T-cell (primary cell): Measurements from ENCODE around the gene FBXO22. TPM values are rescaled to one million over a fixed set of nuclear protein-coding genes. Genes with fewer than 3 reads are reported as not detected.
A peak's percentile ranks its signal among the peaks of the same experiment; 100 is the strongest.

Experiments used
- ATAC-seq, 4 experiments: fragments of 200-7000 bp in 3 of 4; fragments of 150-1000 bp in 1 of 4; cut with Tn5 transposase; replicated peaks in 1 of 4; 1 replicate in 3 of 4; 2 replicates in 1 of 4; pipeline ENCODE4 v1.10.0; 2021; ENCODE audit warnings: moderate library complexity in 3 of 4, mild to moderate bottlenecking in 2 of 4, moderate number of reproducible peaks in 1 of 4
- CTCF ChIA-PET, 2 donors: fragments of 300-600 bp; sonication (Branson Sonifier 250); formaldehyde crosslinking; loops; one replicate each; lab custom pipeline; 2022; ENCODE audit warnings: antibody characterized with exemption in 2 of 2; lab: Charles Lee
- POLR2A ChIA-PET, 2 donors: fragments of 300-600 bp; sonication (Branson Sonifier 250); formaldehyde crosslinking; loops; one replicate each; lab custom pipeline; 2022; ENCODE audit warnings: antibody characterized with exemption in 2 of 2; lab: Charles Lee
- DNase-seq, 35 experiments: peaks; one replicate each; pipeline versions ENCODE4 v3.0.0 to v3.0.0-alpha.2; 2013 to 2023
- H3K27ac ChIP-seq: one replicate; pipeline ENCODE4 v1.5.1; 2013; ENCODE audit warnings: low read length
- H3K27me3 ChIP-seq, 2 experiments: replicated peaks in 1 of 2; 1 replicate in 1 of 2; 2 replicates in 1 of 2; pipeline versions ENCODE4 v1.6.1 to v1.7.0; 2013; ENCODE audit warnings: low read length in 1 of 2, mixed read lengths in 1 of 2; ENCODE audit not compliant: control insufficient read depth in 2 of 2, insufficient read depth in 2 of 2; ENCODE audit errors: extremely low read depth in 1 of 2
- H3K36me3 ChIP-seq, 2 donors: 1 replicate in 1 of 2; 2 replicates in 1 of 2; pipeline versions ENCODE4 v1.6.1 to v1.7.0; 2013; ENCODE audit warnings: low read length in 1 of 2; ENCODE audit not compliant: control insufficient read depth in 2 of 2, insufficient read depth in 1 of 2; ENCODE audit errors: extremely low read depth in 1 of 2
- H3K4me1 ChIP-seq, 2 experiments: 1 replicate in 1 of 2; 2 replicates in 1 of 2; pipeline versions ENCODE4 v1.6.1 to v1.7.0; 2013; ENCODE audit warnings: low read length in 2 of 2, mixed read lengths in 1 of 2; ENCODE audit not compliant: insufficient read depth in 2 of 2, control insufficient read depth in 1 of 2; ENCODE audit errors: extremely low read depth in 1 of 2
- H3K4me3 ChIP-seq, 2 donors: 1 replicate in 1 of 2; 2 replicates in 1 of 2; pipeline versions ENCODE4 v1.5.1 to v1.7.0; 2013; ENCODE audit warnings: mild to moderate bottlenecking in 2 of 2, low read length in 1 of 2, moderate library complexity in 1 of 2; ENCODE audit not compliant: control insufficient read depth in 1 of 2; ENCODE audit errors: extremely low read depth in 1 of 2
- H3K9me3 ChIP-seq: 2 replicates; pipeline ENCODE4 v1.7.0; 2013
- H3K27ac Mint-ChIP-seq, 2 donors: one replicate each; pipeline ENCODE4 v1.8.0; 2020 to 2021; ENCODE audit warnings: mild to moderate bottlenecking in 2 of 2, mixed read lengths in 2 of 2
- H3K27me3 Mint-ChIP-seq, 2 donors: one replicate each; pipeline ENCODE4 v1.8.0; 2021 to 2022; ENCODE audit warnings: mixed read lengths in 2 of 2
- H3K36me3 Mint-ChIP-seq: one replicate; pipeline ENCODE4 v1.8.0; 2021; ENCODE audit warnings: mixed read lengths
- H3K4me1 Mint-ChIP-seq, 3 donors: one replicate each; pipeline ENCODE4 v1.8.0; 2020 to 2022; ENCODE audit warnings: mixed read lengths in 3 of 3, mild to moderate bottlenecking in 1 of 3
- H3K4me3 Mint-ChIP-seq, 3 donors: one replicate each; pipeline ENCODE4 v1.8.0; 2020 to 2022; ENCODE audit warnings: mild to moderate bottlenecking in 3 of 3, mixed read lengths in 3 of 3, moderate library complexity in 3 of 3
- H3K9me3 Mint-ChIP-seq, 3 donors: one replicate each; pipeline ENCODE4 v1.8.0; 2020 to 2022; ENCODE audit warnings: mixed read lengths in 3 of 3
- WGBS: methylation state at CpG from one replicate; pipeline ENCODE4 v1.1.5; 2013; ENCODE audit warnings: missing lambda C conversion rate; ENCODE audit not compliant: insufficient coverage; 5-methylcytosine and 5-hydroxymethylcytosine counted together
- total RNA-seq, 35 experiments: library from RNA in 6 of 35; stranded (reverse) in 6 of 35; fragments of 120-200 nt in 1 of 35; gene quantifications; one replicate each; pipeline versions ENCODE4 v1.2.1 to v1.2.4 and lab custom pipeline; 2013 to 2026

The FBXO22 gene
- total RNA-seq, 5 donors from 2014 or later (not counting 1 experiment from before 2014, with no cell fraction given) = 9.9 to 26.1 (median 23.7) TPM

DNA sequence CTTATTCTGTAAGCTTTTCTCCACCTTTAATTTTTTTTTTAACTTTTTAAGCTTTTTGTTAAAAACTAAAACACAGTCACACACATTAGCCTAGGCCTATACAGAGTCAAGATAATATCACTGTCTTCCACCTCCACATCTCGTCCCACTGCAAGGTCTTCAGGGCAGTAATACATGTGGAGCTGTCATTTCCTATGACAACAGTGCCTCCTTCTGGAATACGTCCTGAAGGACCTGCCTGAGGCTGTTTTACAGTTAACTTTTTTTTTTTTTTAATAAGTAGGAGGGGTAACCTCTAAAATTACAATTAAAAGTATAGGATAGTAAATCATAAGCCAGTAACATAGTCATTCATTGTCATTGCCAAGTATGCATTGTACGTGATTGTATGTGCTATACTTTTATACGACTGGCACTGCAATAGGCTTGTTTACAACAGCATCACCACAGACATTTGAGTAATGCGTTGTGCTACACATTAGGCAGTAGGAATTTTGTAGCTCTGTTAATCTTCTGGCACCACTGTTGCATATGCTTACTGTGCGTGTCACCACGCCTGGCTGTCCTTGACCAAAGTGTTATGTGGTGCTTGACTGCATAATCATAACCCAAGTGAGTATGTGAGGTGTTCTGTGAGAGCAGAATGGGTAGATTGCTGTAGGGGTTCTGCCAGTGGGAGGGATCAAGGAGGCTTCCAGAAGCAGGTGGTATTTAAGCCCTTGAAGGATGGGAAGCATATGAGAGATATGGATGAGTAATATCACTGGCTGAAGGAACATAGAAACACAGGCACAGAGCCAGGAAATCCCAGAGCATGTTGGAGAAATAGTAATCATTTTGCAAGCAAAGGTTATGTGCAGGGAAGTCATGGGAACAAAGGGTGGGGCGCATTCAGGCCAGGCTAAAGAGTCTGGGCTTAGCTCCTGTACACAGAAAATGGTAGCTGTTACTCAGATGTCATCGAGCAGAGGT is 18.3 kb downstream of the FBXO22 start:
- DNase-seq = peak in 6 of 35 experiments; percentile 3 to 51 (median 4)
- CTCF ChIA-PET = interaction anchor here in 1 of 2 donors (0.6 to 1.4 kb wide), 2 partner anchors 193 to 309 kb away, joined by 3 to 4 read pairs; no protein-coding TSS in a partner anchor
- Mint-ChIP-seq H3K36me3 (peaks cover 59% of the 10 kb centered on the region), H3K4me1 (peaks cover 31 to 34% (median 32%) of the 10 kb centered on the region in 3 donors), H3K4me3 (no peak overlapping the region), H3K9me3 (no peaks in the 10 kb centered on the region), H3K27me3 (no peaks in the 10 kb centered on the region), H3K27ac (no peak overlapping the region)
- peaks cover 2 to 10% of the 10 kb centered on the region in 2 experiments for H3K4me1 ChIP-seq
- H3K4me3 ChIP-seq = no peak overlapping the region
- WGBS = 96% methylated on average over 7 of the region's 9 CpGs
- H3K27ac ChIP-seq = no peak overlapping the region
- ATAC-seq = peak in 2 of 4 experiments; percentile 47 to 54
- peaks cover 7 to 19% of the 10 kb centered on the region in 2 donors for H3K36me3 ChIP-seq
- H3K27me3 ChIP-seq = no peaks in the 10 kb centered on the region
- no peaks in the 10 kb centered on the region for H3K9me3 ChIP-seq
- POLR2A ChIA-PET = no interaction called here

DNA sequence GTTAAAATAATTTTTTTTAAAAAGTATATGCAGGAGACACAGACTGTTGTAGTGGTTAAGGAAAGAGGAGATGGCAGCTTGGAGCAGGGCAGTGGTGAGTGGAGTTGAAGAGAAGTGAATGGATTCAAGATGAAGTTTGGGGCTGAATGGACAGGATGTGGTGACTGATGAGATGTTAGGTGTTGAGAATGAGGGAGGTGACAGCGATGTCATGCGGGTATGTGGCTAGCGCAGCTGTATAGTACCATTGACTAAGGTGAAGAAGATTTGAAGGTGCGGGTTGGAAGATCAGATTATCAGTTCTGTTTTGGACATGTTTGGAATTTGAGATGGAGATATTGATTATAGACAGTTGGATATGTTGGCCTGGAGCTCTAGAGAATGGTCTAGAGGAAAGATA is 20.1 kb downstream of the FBXO22 start:
- H3K9me3 Mint-ChIP-seq = no peaks in the 10 kb centered on the region
- Histone ChIP-seq H3K9me3 (no peaks in the 10 kb centered on the region), H3K27me3 (no peaks in the 10 kb centered on the region), H3K4me1 (peaks cover 2 to 10% of the 10 kb centered on the region in 2 experiments), H3K27ac (no peak overlapping the region), H3K4me3 (no peak overlapping the region), H3K36me3 (peaks cover 7% of the 10 kb centered on the region in 2 donors)
- ChIA-PET POLR2A (no interaction called here), CTCF (no interaction called here)
- DNase-seq (peak in 4 of 35 experiments; percentile 1 to 18 (median 4)), ATAC-seq (no peak)
- no peak overlapping the region for H3K4me3 Mint-ChIP-seq
- no peaks in the 10 kb centered on the region for H3K27me3 Mint-ChIP-seq
- no peak overlapping the region for H3K27ac Mint-ChIP-seq
- WGBS = 77% methylated on average over 4 of the region's 4 CpGs
- H3K4me1 Mint-ChIP-seq = peaks cover 32 to 47% (median 40%) of the 10 kb centered on the region in 3 donors
- H3K36me3 Mint-ChIP-seq = peaks cover 53% of the 10 kb centered on the region

DNA sequence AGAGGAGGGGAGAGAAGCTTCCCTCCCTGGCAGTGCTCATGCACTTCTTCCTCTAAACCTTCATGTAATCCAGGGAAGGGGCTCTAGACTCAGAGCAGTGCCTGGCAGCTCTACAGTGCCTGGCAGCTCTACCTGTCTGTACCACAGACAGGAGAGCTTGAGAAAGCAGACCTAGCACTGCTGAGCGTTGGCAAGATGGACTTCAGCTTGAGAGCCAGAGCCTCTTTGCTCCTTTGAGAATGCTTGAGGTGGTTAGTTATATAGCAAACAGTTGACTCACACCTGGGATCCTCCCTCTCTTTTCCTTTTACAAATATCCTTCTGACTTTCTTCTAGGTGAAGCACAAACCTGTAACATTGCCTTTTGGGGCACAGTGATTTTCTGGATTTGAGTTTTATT is 20.9 kb downstream of the FBXO22 start:
- Mint-ChIP-seq H3K27ac (no peak overlapping the region), H3K36me3 (peaks cover 50% of the 10 kb centered on the region), H3K9me3 (no peaks in the 10 kb centered on the region), H3K4me1 (peaks cover 32 to 49% (median 42%) of the 10 kb centered on the region in 3 donors), H3K4me3 (no peak overlapping the region), H3K27me3 (no peaks in the 10 kb centered on the region)
- peaks cover 2 to 10% of the 10 kb centered on the region in 2 experiments for H3K4me1 ChIP-seq
- no peak overlapping the region for H3K27ac ChIP-seq
- H3K9me3 ChIP-seq = no peaks in the 10 kb centered on the region
- DNase-seq = no peak
- POLR2A ChIA-PET = no interaction called here
- WGBS = no CpG with 5 or more reads among the region's 1 CpG
- H3K27me3 ChIP-seq = no peaks in the 10 kb centered on the region
- no peak for ATAC-seq
- H3K4me3 ChIP-seq = no peak overlapping the region
- H3K36me3 ChIP-seq = peaks cover 5 to 6% of the 10 kb centered on the region in 2 donors
- CTCF ChIA-PET = no interaction called here

DNA sequence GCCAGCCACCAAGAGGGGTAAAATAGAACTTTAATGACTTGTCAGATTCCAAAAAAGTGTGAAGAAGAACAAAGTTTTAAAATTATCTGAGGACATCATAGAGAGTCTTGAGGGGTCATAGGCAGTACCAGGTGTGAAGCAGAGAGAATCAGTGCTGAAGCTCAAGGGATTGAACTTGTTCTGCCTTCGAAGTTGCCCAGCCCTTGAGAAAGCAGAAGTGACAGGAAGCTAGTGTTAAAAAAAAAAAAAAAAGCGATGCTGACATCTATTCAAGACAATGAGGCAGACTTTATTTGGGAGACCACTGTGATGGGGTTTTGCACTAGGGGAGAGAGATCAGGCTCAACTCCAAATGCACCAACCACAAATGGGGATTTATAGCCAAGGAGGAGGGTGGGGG is 21.8 kb downstream of the FBXO22 start:
- no peak overlapping the region for H3K27ac Mint-ChIP-seq
- peaks cover 38 to 56% (median 46%) of the 10 kb centered on the region in 3 donors for H3K4me1 Mint-ChIP-seq
- ChIA-PET POLR2A (interaction anchor here (0.5 to 0.7 kb wide), 3 partner anchors 10 to 1148 kb away, joined by 3 to 9 read pairs (median 9); no protein-coding TSS in a partner anchor), CTCF (interaction anchor here in 1 of 2 donors (0.5 kb wide), 1 partner anchor 581 kb away, joined by 4 read pairs; no protein-coding TSS in a partner anchor)
- Histone ChIP-seq H3K27ac (no peak overlapping the region), H3K4me3 (no peak overlapping the region), H3K27me3 (no peaks in the 10 kb centered on the region), H3K9me3 (no peaks in the 10 kb centered on the region), H3K36me3 (no peaks in the 10 kb centered on the region), H3K4me1 (peaks cover 5 to 10% of the 10 kb centered on the region in 2 experiments)
- H3K9me3 Mint-ChIP-seq = no peaks in the 10 kb centered on the region
- H3K27me3 Mint-ChIP-seq = no peaks in the 10 kb centered on the region
- ATAC-seq = no peak
- peaks cover 51% of the 10 kb centered on the region for H3K36me3 Mint-ChIP-seq
- no peak for DNase-seq
- 40% methylated on average over 1 of the region's 2 CpGs for WGBS
- no peak overlapping the region for H3K4me3 Mint-ChIP-seq

DNA sequence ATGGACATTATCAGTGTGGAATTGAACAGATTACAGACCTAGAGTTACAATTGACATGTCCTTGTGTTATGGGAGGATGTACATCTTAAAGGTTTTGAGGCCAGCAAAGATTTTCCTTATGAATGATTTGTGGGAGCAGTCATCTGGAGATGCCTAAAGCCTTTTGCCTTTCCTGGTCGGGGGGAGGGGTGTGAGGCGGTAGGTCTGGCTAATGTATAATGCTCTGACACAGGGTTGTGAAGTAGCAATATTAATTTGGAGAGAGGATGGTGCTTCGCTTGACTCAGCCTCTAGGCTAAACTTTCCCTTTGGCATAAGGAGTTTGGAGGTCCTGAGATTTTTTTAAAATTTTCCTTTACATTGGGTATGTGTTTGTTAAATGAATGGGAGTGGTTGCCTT is 23.3 kb downstream of the FBXO22 start:
- Mint-ChIP-seq H3K4me3 (no peak overlapping the region), H3K4me1 (peaks cover 39 to 56% (median 46%) of the 10 kb centered on the region in 3 donors), H3K27me3 (no peaks in the 10 kb centered on the region), H3K36me3 (peaks cover 59% of the 10 kb centered on the region), H3K27ac (no peak overlapping the region), H3K9me3 (no peaks in the 10 kb centered on the region)
- ChIA-PET POLR2A (no interaction called here), CTCF (no interaction called here)
- peaks cover 0 to 8% of the 10 kb centered on the region in 2 donors for H3K36me3 ChIP-seq
- H3K4me1 ChIP-seq = peaks cover 5 to 10% of the 10 kb centered on the region in 2 experiments
- H3K27ac ChIP-seq = no peak overlapping the region
- H3K9me3 ChIP-seq = no peaks in the 10 kb centered on the region
- no peak overlapping the region for H3K4me3 ChIP-seq
- 96% methylated on average over 3 of the region's 3 CpGs for WGBS
- no peaks in the 10 kb centered on the region for H3K27me3 ChIP-seq
- ATAC-seq = no peak
- no peak for DNase-seq

DNA sequence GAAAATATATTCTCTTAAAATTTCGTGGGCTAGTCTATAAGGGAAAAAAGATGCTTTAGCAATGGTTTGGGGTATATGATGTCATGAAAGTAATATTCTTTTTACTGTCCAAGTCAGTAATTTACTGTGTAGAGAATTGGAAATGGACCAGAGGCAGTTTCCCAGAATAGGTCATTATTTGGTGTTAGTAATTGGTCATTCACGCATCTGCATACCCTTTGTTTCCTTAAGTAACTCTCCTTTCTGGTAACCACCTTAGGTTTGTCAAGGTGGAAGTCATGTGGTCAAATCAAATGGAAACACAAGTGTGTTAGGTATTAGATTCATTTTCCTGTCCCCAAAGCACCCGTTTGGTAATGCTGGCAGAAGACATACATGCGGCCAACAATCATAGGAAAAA is 23.9 kb downstream of the FBXO22 start:
- no CpG with 5 or more reads among the region's 4 CpGs for WGBS
- no peaks in the 10 kb centered on the region for H3K9me3 Mint-ChIP-seq
- CTCF ChIA-PET = no interaction called here
- no peaks in the 10 kb centered on the region for H3K27me3 Mint-ChIP-seq
- no peak for ATAC-seq
- H3K27ac Mint-ChIP-seq = no peak overlapping the region
- peaks cover 32 to 49% (median 40%) of the 10 kb centered on the region in 3 donors for H3K4me1 Mint-ChIP-seq
- DNase-seq = no peak
- H3K4me3 Mint-ChIP-seq = no peak overlapping the region
- POLR2A ChIA-PET = no interaction called here
- H3K27ac ChIP-seq = no peak overlapping the region
- no peaks in the 10 kb centered on the region for H3K27me3 ChIP-seq
- H3K9me3 ChIP-seq = no peaks in the 10 kb centered on the region
- H3K36me3 Mint-ChIP-seq = peaks cover 57% of the 10 kb centered on the region
- H3K4me1 ChIP-seq = peaks cover 5 to 10% of the 10 kb centered on the region in 2 experiments
- no peak overlapping the region for H3K4me3 ChIP-seq
- H3K36me3 ChIP-seq = peaks cover 0 to 10% of the 10 kb centered on the region in 2 donors
